ENCODE results near the gene KBTBD13.

KBTBD13 gene

GRCh38 chr15:65055201-65055870, 21.2 kb upstream of the KBTBD13 start:
- TF ChIP-seq TAF1 (IDR thresholded peaks at IDR 0.05; ENCODE audit: borderline replicate concordance, insufficient read depth, low read length) (no peak), FOXP2 (optimal IDR thresholded peaks at IDR 0.05; ENCODE audit: borderline replicate concordance, extremely low read depth, extremely low read length, insufficient read depth) (no peak), REST (IDR thresholded peaks at IDR 0.05; ENCODE audit: insufficient read depth in 1 of 2, low read depth in 2 of 2, low read length in 2 of 2) (no peak), SIN3A (IDR thresholded peaks at IDR 0.05; ENCODE audit: borderline replicate concordance, insufficient read depth, low read length) (no peak), POLR2AphosphoS5 (IDR thresholded peaks at IDR 0.05; ENCODE audit: low read depth, low read length) (no peak)

- TF ChIP-seq REST (IDR thresholded peaks at IDR 0.05; ENCODE audit: insufficient read depth in 1 of 2, low read depth in 2 of 2, low read length in 2 of 2): no peak
- TF ChIP-seq TAF1 (IDR thresholded peaks at IDR 0.05; ENCODE audit: borderline replicate concordance, insufficient read depth, low read length): no peak
- no peak for TF ChIP-seq SIN3A (IDR thresholded peaks at IDR 0.05; ENCODE audit: borderline replicate concordance, insufficient read depth, low read length)
- no peak for TF ChIP-seq FOXP2 (optimal IDR thresholded peaks at IDR 0.05; ENCODE audit: borderline replicate concordance, extremely low read depth, extremely low read length, insufficient read depth)
- no peak for TF ChIP-seq POLR2AphosphoS5 (IDR thresholded peaks at IDR 0.05; ENCODE audit: low read depth, low read length)
Measured at GRCh38 chr15:65056106-65056505, 20.4 kb upstream of the KBTBD13 start.

- no peak for TF ChIP-seq FOXP2 (optimal IDR thresholded peaks at IDR 0.05; ENCODE audit: borderline replicate concordance, extremely low read depth, extremely low read length, insufficient read depth)
- TF ChIP-seq SIN3A (IDR thresholded peaks at IDR 0.05; ENCODE audit: borderline replicate concordance, insufficient read depth, low read length): no peak
- no peak for TF ChIP-seq REST (IDR thresholded peaks at IDR 0.05; ENCODE audit: insufficient read depth in 1 of 2, low read depth in 2 of 2, low read length in 2 of 2)
- TF ChIP-seq TAF1 (IDR thresholded peaks at IDR 0.05; ENCODE audit: borderline replicate concordance, insufficient read depth, low read length): no peak
- TF ChIP-seq POLR2AphosphoS5 (IDR thresholded peaks at IDR 0.05; ENCODE audit: low read depth, low read length): no peak
Measured at GRCh38 chr15:65056868-65057548, 19.5 kb upstream of the KBTBD13 start.

GRCh38 chr15:65057549-65057940, 19.0 kb upstream of the KBTBD13 start:
- TF ChIP-seq TAF1 (IDR thresholded peaks at IDR 0.05; ENCODE audit: borderline replicate concordance, insufficient read depth, low read length) (no peak), SIN3A (IDR thresholded peaks at IDR 0.05; ENCODE audit: borderline replicate concordance, insufficient read depth, low read length) (no peak), REST (IDR thresholded peaks at IDR 0.05; ENCODE audit: insufficient read depth in 1 of 2, low read depth in 2 of 2, low read length in 2 of 2) (no peak), POLR2AphosphoS5 (IDR thresholded peaks at IDR 0.05; ENCODE audit: low read depth, low read length) (no peak), FOXP2 (optimal IDR thresholded peaks at IDR 0.05; ENCODE audit: borderline replicate concordance, extremely low read depth, extremely low read length, insufficient read depth) (no peak)

Measured in PFSK-1 (cell line).